ENCODE measurements around the gene CHADL.

Gene CHADL

DNA sequence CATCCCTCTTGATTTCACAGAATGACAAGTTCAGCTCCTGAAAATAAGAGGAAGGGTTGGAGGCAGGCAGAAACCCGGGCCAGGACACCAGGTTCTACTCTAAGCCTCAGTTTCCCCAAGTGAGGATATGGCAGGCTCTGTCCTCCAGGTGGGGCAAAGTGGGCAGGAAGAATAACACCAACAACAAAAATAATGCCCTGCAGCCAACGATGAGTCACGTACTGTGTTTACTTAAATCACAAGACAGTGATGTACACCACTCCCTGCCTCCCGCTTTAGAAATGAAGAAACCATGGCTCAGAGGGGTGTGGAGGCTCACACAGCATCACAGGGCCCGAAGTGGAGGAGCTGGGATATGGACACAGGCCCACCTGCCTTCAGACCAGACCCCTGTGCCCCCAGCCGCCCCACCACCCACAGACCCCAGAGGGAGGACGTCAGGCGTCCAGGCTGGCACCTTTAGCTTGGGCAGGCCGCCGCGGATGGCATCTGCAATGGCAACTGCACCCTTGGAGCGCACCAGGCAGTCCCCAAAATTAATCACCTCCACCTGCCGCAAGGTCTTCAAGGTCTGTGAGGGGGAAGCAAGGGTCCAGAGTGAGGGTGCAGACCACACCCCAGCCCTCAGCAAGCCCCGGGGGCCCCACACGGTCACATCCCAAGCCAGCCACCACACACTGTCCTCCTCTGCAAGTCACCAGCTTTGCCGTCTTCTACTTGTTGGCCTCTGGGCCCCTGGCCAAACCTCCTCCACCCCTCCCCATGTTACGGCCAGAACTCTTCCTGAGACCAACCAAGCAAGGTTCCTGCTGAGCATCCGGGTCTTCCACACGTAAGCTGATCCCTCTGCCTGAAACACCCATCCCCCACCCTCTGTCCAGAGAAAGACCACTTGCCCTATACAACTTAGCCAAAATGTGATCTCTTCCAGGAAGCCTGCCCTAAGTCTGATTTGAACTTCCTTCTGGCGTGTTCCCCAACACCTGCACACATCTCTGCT, 15.8 kb upstream of the CHADL start:
- no peak for DNase-seq

- DNase-seq: no peak
Observed at GRCh38 chr22:41254230-41254629, 13.5 kb upstream of the CHADL start.

- DNase-seq: no peak
Observed at GRCh38 chr22:41252365-41252764, 11.6 kb upstream of the CHADL start.

DNA sequence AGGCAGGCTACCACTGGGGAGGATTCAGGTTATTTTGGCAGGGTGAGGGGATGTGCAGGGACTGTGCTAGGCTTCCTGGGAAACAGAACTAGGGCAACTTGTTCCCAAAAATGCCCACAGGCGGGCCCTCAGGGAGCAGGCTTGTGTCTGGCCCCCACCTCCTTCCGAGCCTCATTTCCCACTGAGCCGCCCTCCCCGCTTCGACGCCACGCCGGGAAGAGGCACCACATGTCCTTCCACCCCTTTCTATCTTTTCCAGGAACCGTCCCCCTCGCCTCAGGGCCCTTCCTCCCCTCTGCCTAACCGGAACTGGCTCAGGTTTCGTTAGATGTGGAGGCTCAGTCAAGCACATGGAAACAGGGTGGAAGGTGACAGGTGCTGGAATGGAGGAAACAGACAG, 9.4 kb upstream of the CHADL start:
- DNase-seq: no peak

- no peak for DNase-seq
Observed at GRCh38 chr22:41249442-41249841, 8.7 kb upstream of the CHADL start.

- DNase-seq: no peak
Observed at GRCh38 chr22:41248758-41249157, 8.0 kb upstream of the CHADL start.

- DNase-seq: no peak
Observed at GRCh38 chr22:41248314-41248713, 7.6 kb upstream of the CHADL start.

GRCh38 chr22:41247703-41248102, 7.0 kb upstream of the CHADL start:
- no peak for DNase-seq

DNA sequence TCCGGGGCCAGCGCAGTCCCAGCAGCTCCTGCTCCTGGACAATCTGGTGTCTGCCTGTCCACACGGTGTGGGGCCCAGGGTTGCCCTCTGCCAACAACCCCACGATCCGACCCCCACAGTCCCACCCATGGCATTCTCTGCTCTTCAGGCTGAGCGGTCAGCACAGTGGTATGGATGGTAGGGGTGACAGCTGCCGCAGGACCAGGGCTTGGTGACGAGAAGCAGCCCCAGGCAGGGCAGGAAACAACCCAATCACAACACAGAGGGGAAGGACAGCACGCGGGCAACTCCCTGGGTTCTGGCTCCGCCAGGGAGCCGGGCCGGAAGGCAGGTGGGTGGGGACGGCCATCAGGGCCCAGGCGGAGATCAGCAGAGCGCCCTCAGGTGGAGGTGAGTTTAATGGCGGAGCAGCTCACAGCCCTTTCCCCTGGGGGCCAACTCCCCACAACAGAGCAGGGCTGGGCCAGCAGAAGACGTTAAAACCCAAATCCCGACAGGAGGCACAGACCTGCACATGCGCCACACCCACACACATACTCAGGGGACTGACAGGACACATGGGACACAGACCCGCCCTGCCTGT, 5.3 kb upstream of the CHADL start:
- no peak for DNase-seq

- DNase-seq: no peak
Observed at GRCh38 chr22:41243361-41243760, 2.6 kb upstream of the CHADL start.

GRCh38 chr22:41242396-41243117, 1.8 kb upstream of the CHADL start:
- DNase-seq: no peak

GRCh38 chr22:41241133-41241676, 474 bp upstream of the CHADL start:
- DNase-seq: no peak

- DNase-seq: no peak
Observed at GRCh38 chr22:41239443-41240128, 1.1 kb downstream of the CHADL start.

GRCh38 chr22:41238570-41239442, 1.9 kb downstream of the CHADL start:
- DNase-seq: no peak

DNA sequence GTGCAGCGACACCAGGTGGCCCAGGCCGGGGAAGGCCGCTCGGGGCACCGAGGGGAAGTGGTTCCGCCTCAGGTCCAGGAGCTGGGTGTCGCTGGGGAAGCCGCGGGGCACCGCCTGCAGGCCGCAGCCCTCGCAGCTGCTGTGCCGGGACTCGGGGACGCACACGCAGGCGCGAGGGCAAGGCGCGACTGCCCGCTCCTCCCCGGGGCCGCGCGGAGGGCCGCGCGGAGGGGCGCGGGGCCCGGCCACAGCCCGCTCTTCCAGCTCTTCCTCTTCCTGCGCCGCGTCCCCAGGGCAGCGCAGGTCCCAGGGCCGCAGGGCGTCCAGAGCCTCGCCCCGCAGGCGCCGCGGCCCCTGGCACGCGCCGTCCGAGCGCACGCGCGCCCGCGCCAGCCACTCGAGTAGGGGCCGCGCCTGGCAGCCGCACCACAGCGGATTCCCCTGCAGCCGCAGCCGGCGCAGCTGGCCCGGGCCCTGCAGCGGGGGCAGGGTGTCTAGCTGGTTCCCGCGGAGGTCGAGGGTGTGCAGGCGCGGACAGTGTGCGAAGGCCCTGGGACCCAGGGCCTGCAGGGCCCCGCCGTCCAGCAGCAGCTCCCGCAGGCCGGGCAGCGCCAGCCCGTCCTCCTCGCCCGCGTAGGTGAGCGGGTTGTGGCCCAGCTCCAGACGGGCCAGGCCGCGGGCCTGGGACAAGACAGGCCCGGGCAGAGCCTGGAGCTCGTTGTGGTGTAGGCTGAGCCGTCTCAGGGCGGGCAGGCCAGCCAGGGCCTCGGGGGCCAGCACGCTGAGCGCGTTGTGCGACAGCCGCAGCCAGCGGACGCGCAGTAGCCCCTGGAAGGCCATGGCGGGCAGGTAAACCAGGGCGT, 2.8 kb downstream of the CHADL start:
- peak; percentile 81 to 86 for DNase-seq

DNA sequence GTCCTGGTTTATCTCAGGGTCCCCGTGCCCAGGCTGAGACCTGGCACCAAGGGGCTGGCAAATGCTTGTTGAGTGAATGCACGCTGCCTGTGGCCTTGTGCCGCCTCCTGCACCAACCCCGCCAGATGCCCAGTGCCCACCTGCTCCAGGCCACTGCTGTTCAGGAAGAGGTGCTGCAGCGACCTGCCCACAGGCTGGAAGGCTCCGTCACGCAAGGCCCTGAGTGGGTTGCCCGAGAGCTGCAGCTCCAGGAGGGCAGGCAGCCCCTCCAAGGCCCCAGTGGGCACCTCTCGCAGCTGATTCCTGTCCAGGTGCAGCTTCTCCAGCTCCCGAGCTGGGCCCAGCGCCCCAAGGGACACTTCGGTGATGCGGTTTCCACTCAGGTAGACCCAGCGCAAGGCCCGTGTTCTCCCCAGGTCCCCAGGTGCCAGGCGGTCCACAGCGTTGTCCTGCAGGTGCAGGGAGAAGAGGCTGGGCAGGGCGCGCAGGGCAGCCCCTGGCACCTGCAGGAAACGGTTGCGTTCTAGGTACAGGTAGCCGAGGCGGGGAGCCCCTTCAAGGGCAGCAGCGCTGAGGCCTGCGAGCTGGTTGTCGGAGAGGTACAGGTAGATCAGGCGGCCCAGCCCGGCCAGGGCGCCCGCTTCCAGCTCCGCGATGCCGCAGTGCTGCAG, 3.6 kb downstream of the CHADL start:
- no peak for DNase-seq

DNA sequence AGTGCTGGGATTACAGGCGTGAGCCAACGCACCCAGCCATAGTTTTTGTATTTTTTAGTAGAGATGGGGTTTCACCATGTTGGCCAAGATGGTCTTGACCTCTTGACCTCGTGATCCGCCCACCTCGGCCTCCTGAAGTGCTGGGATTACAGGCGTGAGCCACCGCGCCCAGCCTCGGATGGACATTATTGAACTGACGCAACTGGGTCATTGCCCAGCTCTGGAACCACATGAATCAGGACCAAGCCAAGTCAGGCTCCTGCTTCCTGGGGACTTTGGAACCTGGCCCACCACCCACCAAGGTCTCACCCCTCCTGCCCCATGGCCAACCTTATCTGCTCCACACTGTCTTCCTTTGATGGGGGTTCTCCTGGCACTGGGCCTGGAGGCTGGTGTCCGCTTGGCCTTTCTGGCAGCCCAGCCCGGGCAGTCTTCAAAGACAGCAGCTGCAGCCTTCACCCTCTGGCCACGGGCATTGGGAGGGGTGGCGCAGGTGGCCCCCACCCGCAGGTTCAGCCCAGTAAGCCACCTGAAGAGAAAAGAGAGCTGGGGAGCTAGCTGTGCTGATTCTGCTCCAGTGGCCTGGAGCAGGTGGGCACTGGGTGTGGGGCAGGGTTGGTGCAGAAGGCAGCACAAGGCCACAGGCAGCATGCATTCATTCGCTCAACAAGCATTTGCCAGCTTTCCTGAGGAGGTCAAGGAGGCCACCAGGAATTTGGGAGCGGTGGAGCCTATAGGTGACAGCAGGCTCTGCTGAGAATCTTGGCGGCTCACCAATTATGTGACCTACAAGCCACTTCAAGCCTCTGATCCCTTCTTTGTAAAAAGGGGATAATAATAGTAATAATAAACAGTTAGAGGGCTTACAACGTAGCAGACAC, 5.7 kb downstream of the CHADL start:
- no peak for DNase-seq

- DNase-seq: no peak
Observed at GRCh38 chr22:41231369-41231768, 9.4 kb downstream of the CHADL start.

DNA sequence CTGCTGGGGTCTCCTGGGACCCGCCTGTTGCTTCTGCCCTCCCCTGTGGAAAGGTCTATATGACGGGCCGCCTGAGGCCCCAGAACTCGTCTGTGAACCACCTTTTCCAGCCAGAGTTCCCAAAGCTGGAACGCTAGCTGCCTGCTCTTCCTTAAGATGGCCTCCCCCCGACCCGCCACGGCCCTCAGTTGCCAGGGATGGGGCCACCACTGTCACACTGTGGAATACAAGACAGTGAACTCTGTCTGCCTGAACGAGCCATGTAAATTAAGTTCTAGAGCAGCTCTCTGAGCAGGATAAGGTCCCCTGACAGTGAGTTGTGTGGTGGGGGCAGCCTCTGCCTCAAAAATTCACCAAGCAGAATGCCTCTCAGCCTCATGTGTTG, 10.3 kb downstream of the CHADL start:
- no peak for DNase-seq

Measured in CD4-positive, alpha-beta T cell treated with Interferon alpha-2 for 1 hour (primary cell).